BE2C (cell line): ENCODE data around the gene SYT4.

Experiments used
- DNase-seq: peaks from one replicate; pipeline ENCODE4 v3.0.0-alpha.2; 2020
- H3K27me3 ChIP-seq: fragments of 250-450 bp; sonication (Bioruptor Pico); 2 replicates; pipeline ENCODE4 v1.5.1; 2020; ENCODE audit warnings: mild to moderate bottlenecking
- H3K36me3 ChIP-seq: fragments of 250-450 bp; sonication (Bioruptor Pico); 2 replicates; pipeline ENCODE4 v1.5.1; 2020; ENCODE audit warnings: mild to moderate bottlenecking
- H3K4me1 ChIP-seq: fragments of 250-450 bp; sonication (Bioruptor Pico); 2 replicates; pipeline ENCODE4 v1.5.1; 2020
- H3K4me3 ChIP-seq: 2 replicates; pipeline ENCODE4 v1.5.1; 2011; ENCODE audit warnings: low read depth, low read length
- H3K9me3 ChIP-seq: fragments of 250-450 bp; sonication (Bioruptor Pico); 2 replicates; pipeline ENCODE4 v1.5.1; 2020
- CTCF ChIP-seq: IDR thresholded peaks from 2 replicates; pipeline ENCODE4 v1.5.1; 2012; ENCODE audit warnings: mild to moderate bottlenecking, low read depth, low read length

Gene SYT4

GRCh38 chr18:43236921-43237320 lies 40.4 kb downstream of the SYT4 start:
- no peak for TF ChIP-seq CTCF
- Histone ChIP-seq H3K27me3 (no peaks in the 10 kb centered on the region), H3K9me3 (no peaks in the 10 kb centered on the region), H3K4me3 (no peak overlapping the region), H3K36me3 (no peaks in the 10 kb centered on the region), H3K4me1 (no peaks in the 10 kb centered on the region)
- DNase-seq = no peak

- no peak overlapping the region for H3K4me3 ChIP-seq
- no peaks in the 10 kb centered on the region for H3K9me3 ChIP-seq
- no peak for TF ChIP-seq CTCF
- no peaks in the 10 kb centered on the region for H3K4me1 ChIP-seq
- H3K27me3 ChIP-seq = no peaks in the 10 kb centered on the region
- no peaks in the 10 kb centered on the region for H3K36me3 ChIP-seq
- DNase-seq = no peak
These were observed 42.4 kb downstream of the SYT4 start for GRCh38 chr18:43234889-43235288.

GRCh38 chr18:43222501-43222900 lies 54.8 kb downstream of the SYT4 start:
- H3K27me3 ChIP-seq = no peaks in the 10 kb centered on the region
- H3K36me3 ChIP-seq = no peaks in the 10 kb centered on the region
- no peaks in the 10 kb centered on the region for H3K9me3 ChIP-seq
- no peak for TF ChIP-seq CTCF
- no peaks in the 10 kb centered on the region for H3K4me1 ChIP-seq
- DNase-seq = no peak
- no peak overlapping the region for H3K4me3 ChIP-seq

GRCh38 chr18:43220691-43221090 lies 56.6 kb downstream of the SYT4 start:
- no peak for TF ChIP-seq CTCF
- Histone ChIP-seq H3K9me3 (no peaks in the 10 kb centered on the region), H3K4me3 (no peak overlapping the region), H3K27me3 (no peaks in the 10 kb centered on the region), H3K4me1 (no peaks in the 10 kb centered on the region), H3K36me3 (no peaks in the 10 kb centered on the region)
- no peak for DNase-seq
